HL-60 (cell line): ENCODE data around the gene SUPT6H.
"Not testable (repeated sequence)": the region's sequence is repeated elsewhere in the genome, so short reads cannot be mapped to it uniquely, and the experiment has no call there.

Experiments used
- DNase-seq, 2 experiments: peaks; one replicate each; pipeline ENCODE4 v3.0.0-alpha.2; 2010 to 2020; ENCODE audit warnings: low read depth in 1 of 2, low spot score in 1 of 2
- H3K27ac ChIP-seq: fragments of 250-450 bp; sonication (Bioruptor Pico); replicated peaks from 2 replicates; pipeline ENCODE4 v1.5.1; 2020; ENCODE audit warnings: mild to moderate bottlenecking, moderate library complexity
- H3K27me3 ChIP-seq: fragments of 250-450 bp; sonication (Bioruptor Pico); 2 replicates; pipeline ENCODE4 v1.5.1; 2021; ENCODE audit warnings: mild to moderate bottlenecking, moderate library complexity; ENCODE audit not compliant: insufficient read depth, poor library complexity, severe bottlenecking
- H3K4me3 ChIP-seq: replicated peaks from 2 replicates; pipeline ENCODE4 v1.5.1; 2011; ENCODE audit warnings: mild to moderate bottlenecking, control low read depth, low read length; ENCODE audit not compliant: insufficient read depth
- CTCF ChIP-seq: IDR thresholded peaks from one replicate; pipeline ENCODE4 v1.5.1; 2011; ENCODE audit warnings: low read length, control low read depth, inconsistent platforms; ENCODE audit not compliant: insufficient read depth
- GABPA ChIP-seq: IDR thresholded peaks from 2 replicates; pipeline ENCODE4 v1.6.1; 2012; ENCODE audit warnings: low read depth
- POLR2AphosphoS5 ChIP-seq: IDR thresholded peaks from 2 replicates; pipeline ENCODE4 v1.6.1; 2012; ENCODE audit warnings: low read depth
- SPI1 ChIP-seq: IDR thresholded peaks from 2 replicates; pipeline ENCODE4 v1.6.1; 2012; ENCODE audit warnings: low read depth, mild to moderate bottlenecking, borderline replicate concordance
- TF ChIP-seq, protein P1 (sequence below): IDR thresholded peaks from 2 replicates; pipeline ENCODE4 v1.6.1; 2012; ENCODE audit warnings: low read depth; ENCODE audit not compliant: insufficient replicate concordance

SUPT6H gene

GRCh38 chr17:28655160-28655559, 6.8 kb upstream of the SUPT6H start:
- DNase-seq, result no peak
- Histone ChIP-seq H3K27me3 (no peaks in the 10 kb centered on the region), H3K27ac (no peak overlapping the region), H3K4me3 (no peak overlapping the region)
- TF ChIP-seq GABPA (no peak), SPI1 (no peak), POLR2AphosphoS5 (no peak), CTCF (no peak)
- TF ChIP-seq, protein P1, sequence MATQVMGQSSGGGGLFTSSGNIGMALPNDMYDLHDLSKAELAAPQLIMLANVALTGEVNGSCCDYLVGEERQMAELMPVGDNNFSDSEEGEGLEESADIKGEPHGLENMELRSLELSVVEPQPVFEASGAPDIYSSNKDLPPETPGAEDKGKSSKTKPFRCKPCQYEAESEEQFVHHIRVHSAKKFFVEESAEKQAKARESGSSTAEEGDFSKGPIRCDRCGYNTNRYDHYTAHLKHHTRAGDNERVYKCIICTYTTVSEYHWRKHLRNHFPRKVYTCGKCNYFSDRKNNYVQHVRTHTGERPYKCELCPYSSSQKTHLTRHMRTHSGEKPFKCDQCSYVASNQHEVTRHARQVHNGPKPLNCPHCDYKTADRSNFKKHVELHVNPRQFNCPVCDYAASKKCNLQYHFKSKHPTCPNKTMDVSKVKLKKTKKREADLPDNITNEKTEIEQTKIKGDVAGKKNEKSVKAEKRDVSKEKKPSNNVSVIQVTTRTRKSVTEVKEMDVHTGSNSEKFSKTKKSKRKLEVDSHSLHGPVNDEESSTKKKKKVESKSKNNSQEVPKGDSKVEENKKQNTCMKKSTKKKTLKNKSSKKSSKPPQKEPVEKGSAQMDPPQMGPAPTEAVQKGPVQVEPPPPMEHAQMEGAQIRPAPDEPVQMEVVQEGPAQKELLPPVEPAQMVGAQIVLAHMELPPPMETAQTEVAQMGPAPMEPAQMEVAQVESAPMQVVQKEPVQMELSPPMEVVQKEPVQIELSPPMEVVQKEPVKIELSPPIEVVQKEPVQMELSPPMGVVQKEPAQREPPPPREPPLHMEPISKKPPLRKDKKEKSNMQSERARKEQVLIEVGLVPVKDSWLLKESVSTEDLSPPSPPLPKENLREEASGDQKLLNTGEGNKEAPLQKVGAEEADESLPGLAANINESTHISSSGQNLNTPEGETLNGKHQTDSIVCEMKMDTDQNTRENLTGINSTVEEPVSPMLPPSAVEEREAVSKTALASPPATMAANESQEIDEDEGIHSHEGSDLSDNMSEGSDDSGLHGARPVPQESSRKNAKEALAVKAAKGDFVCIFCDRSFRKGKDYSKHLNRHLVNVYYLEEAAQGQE, result no peak

GRCh38 chr17:28657756-28658155, 4.2 kb upstream of the SUPT6H start:
- TF ChIP-seq CTCF (no peak), GABPA (no peak), POLR2AphosphoS5 (no peak), SPI1 (no peak)
- TF ChIP-seq, protein P1, result no peak
- no peak for DNase-seq
- H3K27ac ChIP-seq, result no peak overlapping the region
- H3K4me3 ChIP-seq, result no peak overlapping the region
- H3K27me3 ChIP-seq, result no peaks in the 10 kb centered on the region

- DNase-seq, H3K4me3 ChIP-seq, H3K27ac ChIP-seq, H3K27me3 ChIP-seq: not testable (repeated sequence)
These were observed 3.7 kb upstream of the SUPT6H start for GRCh38 chr17:28658342-28658741.

- not testable (repeated sequence) for H3K4me3 ChIP-seq, H3K27me3 ChIP-seq, DNase-seq, H3K27ac ChIP-seq
These were observed 3.1 kb upstream of the SUPT6H start for GRCh38 chr17:28658766-28659496.

GRCh38 chr17:28659497-28659881, 2.5 kb upstream of the SUPT6H start:
- not testable (repeated sequence) for H3K27ac ChIP-seq, DNase-seq, H3K27me3 ChIP-seq, H3K4me3 ChIP-seq
